RWPE2 (cell line): Measurements from ENCODE around the gene MYD88.

Experiments used
- ATAC-seq: fragments of 200-7000 bp; cut with Tn5 transposase; 3 replicates; pipeline ENCODE4 v1.9.1; 2021; ENCODE audit warnings: low read depth
- DNase-seq: peaks from one replicate; pipeline ENCODE4 v3.0.0-alpha.2; 2020; ENCODE audit warnings: low spot score
- H3K27ac ChIP-seq: fragments of 450-650 bp; 2 replicates; pipeline ENCODE4 v1.5.1; 2017; ENCODE audit warnings: mild to moderate bottlenecking; ENCODE audit not compliant: poor library complexity, severe bottlenecking
- H3K27me3 ChIP-seq: fragments of 250-450 bp; sonication (Bioruptor Pico); 2 replicates; pipeline ENCODE4 v1.5.1; 2021; ENCODE audit warnings: mild to moderate bottlenecking, moderate library complexity; ENCODE audit not compliant: insufficient read depth, poor library complexity, severe bottlenecking
- H3K36me3 ChIP-seq: fragments of 250-450 bp; sonication (Bioruptor Pico); 2 replicates; pipeline ENCODE4 v1.5.1; 2020; ENCODE audit warnings: low read depth, mild to moderate bottlenecking, moderate library complexity
- H3K4me1 ChIP-seq: fragments of 250-450 bp; sonication (Bioruptor Pico); 2 replicates; pipeline ENCODE4 v1.5.1; 2021; ENCODE audit warnings: mild to moderate bottlenecking, moderate library complexity; ENCODE audit not compliant: insufficient read depth, poor library complexity, severe bottlenecking
- H3K4me3 ChIP-seq: fragments of 250-450 bp; sonication (Bioruptor Pico); 2 replicates; pipeline ENCODE4 v1.5.1; 2021; ENCODE audit warnings: mild to moderate bottlenecking, moderate library complexity; ENCODE audit not compliant: severe bottlenecking
- H3K9me3 ChIP-seq: fragments of 250-450 bp; sonication (Bioruptor Pico); 2 replicates; pipeline ENCODE4 v1.5.1; 2021; ENCODE audit warnings: mild to moderate bottlenecking, moderate library complexity; ENCODE audit not compliant: severe bottlenecking
- TF ChIP-seq, protein P1 (sequence below): fragments of 450-650 bp; IDR thresholded peaks from one replicate; pipeline ENCODE4 v1.5.1; 2017; ENCODE audit warnings: mild to moderate bottlenecking, moderate library complexity; ENCODE audit not compliant: poor library complexity, severe bottlenecking

Gene MYD88

DNA sequence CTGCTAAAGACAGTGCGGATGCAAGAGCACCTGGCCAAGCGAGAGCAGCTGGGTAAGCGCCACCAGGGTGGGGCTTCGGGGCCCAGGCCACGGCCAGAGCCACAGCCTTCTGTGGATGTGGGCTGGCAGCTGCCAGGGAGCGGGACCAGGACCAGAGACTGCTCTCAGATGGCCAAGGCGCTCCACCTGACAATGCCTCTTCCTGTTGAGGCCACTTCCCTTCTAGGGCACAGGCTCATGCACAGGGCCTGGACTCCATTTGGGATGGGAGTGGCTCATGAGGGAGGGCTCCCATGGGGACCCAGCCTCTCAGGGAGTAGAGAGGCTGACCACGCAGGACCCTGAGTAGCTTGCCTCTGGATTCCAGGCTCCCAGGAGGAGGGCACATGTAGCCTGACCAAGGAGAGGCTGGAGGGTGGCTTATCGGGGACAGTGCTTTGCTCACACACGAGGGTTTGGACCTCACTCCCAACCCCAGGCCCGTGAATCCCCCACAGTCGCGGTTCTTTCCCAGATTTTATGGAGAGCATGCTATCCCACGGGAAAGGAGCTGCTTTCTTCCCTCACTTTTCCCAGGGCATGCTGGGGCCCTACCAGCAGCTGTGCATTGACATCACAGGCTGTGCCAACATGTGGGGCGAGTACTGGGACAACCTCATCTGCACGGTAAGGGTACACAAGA is 26.6 kb upstream of the MYD88 start:
- DNase-seq (no peak), ATAC-seq (no peak)
- Histone ChIP-seq H3K27me3 (no peaks in the 10 kb centered on the region), H3K36me3 (no peaks in the 10 kb centered on the region), H3K9me3 (no peaks in the 10 kb centered on the region), H3K4me1 (no peaks in the 10 kb centered on the region), H3K27ac (no peak overlapping the region), H3K4me3 (no peak overlapping the region)
- TF ChIP-seq, protein P1, sequence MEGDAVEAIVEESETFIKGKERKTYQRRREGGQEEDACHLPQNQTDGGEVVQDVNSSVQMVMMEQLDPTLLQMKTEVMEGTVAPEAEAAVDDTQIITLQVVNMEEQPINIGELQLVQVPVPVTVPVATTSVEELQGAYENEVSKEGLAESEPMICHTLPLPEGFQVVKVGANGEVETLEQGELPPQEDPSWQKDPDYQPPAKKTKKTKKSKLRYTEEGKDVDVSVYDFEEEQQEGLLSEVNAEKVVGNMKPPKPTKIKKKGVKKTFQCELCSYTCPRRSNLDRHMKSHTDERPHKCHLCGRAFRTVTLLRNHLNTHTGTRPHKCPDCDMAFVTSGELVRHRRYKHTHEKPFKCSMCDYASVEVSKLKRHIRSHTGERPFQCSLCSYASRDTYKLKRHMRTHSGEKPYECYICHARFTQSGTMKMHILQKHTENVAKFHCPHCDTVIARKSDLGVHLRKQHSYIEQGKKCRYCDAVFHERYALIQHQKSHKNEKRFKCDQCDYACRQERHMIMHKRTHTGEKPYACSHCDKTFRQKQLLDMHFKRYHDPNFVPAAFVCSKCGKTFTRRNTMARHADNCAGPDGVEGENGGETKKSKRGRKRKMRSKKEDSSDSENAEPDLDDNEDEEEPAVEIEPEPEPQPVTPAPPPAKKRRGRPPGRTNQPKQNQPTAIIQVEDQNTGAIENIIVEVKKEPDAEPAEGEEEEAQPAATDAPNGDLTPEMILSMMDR: no peak

DNA sequence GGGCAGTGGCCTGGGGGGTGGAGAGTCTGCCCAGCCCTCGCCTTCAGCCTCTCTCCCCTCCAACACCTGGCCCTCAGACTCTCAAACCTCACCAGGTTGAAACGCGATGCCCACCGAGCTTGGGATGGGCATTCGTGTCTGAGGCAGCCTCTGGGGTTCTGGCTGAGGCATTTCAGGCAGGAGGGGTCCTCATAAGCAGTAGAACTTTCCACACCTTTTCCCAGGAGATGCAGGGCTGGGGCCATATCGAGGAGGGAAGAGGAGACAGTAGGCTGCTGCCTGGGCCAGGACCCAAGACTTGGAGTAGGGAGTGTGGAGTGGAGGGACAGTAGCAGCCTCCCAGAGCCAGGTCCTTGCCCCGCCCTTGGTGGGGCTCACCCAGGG is 26.1 kb upstream of the MYD88 start:
- no peak for DNase-seq
- no peaks in the 10 kb centered on the region for H3K36me3 ChIP-seq
- no peaks in the 10 kb centered on the region for H3K9me3 ChIP-seq
- H3K4me3 ChIP-seq: no peak overlapping the region
- no peaks in the 10 kb centered on the region for H3K27me3 ChIP-seq
- H3K4me1 ChIP-seq: no peaks in the 10 kb centered on the region
- H3K27ac ChIP-seq: no peak overlapping the region
- ATAC-seq: no peak
- TF ChIP-seq, protein P1: no peak

DNA sequence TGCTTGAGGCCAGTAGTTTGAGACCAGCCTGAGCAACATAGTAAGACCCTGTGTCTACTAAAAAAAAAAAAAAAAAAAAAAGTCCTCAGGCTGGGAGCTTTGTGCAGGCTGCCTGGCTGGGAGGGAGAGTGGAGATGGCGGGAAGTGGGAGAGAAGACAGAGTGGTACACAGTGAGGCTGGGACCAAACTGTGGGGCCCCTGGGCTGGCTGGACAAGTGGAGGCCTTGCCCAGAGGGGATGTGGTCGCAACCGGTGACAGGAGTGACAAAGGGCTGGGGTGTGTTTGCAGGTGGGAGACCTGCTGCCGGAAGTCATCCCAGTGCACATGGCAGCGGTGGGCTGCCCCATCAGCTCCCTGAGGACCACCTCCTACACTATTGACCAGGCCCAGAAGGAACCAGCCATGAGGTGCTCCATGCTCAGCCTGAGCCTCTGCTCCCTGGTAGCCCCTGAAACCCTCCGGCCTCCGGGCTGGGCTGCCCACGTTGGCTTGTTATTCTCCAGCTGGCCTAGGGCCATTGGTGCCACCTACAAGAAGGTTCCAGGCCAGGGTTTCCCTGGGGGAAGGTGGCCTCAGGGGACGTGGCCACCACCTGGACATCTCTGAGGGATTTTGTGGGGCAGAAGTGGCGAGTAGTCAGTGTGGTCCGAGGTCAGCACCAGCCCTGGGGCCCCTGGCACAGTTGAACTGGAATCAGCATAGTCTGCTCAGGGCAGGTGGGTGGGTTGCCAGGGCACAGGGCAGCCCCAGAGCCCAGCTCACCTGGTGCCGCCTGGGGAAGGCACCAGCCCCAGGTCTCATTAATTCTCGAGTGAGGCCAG is 24.2 kb upstream of the MYD88 start:
- Histone ChIP-seq H3K4me1 (no peaks in the 10 kb centered on the region), H3K27ac (no peak overlapping the region), H3K9me3 (no peaks in the 10 kb centered on the region), H3K4me3 (no peak overlapping the region), H3K36me3 (no peaks in the 10 kb centered on the region), H3K27me3 (no peaks in the 10 kb centered on the region)
- TF ChIP-seq, protein P1: no peak
- ATAC-seq: no peak
- no peak for DNase-seq

DNA sequence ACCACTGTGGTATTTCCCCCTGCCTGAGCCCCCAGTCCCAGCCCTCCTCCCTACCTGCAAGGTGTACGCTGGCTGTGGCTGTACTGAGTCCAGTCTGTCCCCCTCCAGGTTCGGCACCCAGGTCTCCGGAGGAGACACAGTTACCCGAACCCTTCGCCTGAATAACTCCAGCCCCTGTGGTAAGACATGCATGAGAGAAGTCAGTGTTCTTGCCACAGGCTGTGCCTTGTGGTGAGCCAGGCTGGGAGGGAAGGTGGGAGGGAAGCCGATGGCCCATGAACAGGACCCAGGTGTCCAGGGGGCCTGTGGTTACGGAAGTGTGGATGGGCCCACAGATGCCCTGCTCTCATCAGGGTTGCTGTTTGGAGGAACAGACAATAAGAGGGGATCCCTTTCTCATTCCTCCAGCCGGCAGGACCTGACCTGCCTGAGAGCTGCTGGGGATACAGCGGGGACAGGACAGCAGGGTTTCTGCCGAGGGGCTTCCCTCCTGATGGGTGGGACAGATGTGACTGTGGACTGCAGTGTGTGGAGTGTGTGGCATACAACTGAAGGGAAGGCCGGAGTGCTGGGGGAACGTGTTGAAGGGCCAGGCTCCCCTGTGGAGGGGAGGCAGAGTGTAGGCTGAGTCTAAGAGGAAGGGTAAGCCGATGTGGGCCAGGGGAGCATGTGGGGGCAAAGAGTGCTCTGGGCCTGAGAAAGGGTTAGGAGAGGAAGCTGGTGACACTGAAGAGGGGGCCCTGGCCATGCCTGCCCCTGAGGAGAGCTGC is 23.4 kb upstream of the MYD88 start:
- DNase-seq (no peak), ATAC-seq (no peak)
- H3K4me1 ChIP-seq: no peaks in the 10 kb centered on the region
- H3K36me3 ChIP-seq: no peaks in the 10 kb centered on the region
- H3K4me3 ChIP-seq: no peak overlapping the region
- TF ChIP-seq, protein P1: no peak
- no peak overlapping the region for H3K27ac ChIP-seq
- no peaks in the 10 kb centered on the region for H3K9me3 ChIP-seq
- H3K27me3 ChIP-seq: no peaks in the 10 kb centered on the region
